Adrenal gland (tissue), 12 donors: Measurements from ENCODE around the gene THAP12. TPM values are rescaled to one million over a fixed set of nuclear protein-coding genes. Genes with fewer than 3 reads are reported as not detected.
A peak's percentile ranks its signal among the peaks of the same experiment; 100 is the strongest.

Experiments
- DNase-seq, 7 donors: peaks; one replicate each; pipeline ENCODE4 v3.0.0-alpha.2; 2019 to 2020
- H3K27ac ChIP-seq, 5 donors: fragments of 200-600 bp; sonication (generic) in 4 of 5; 1 replicate in 3 of 5; 2 replicates in 2 of 5; pipeline versions ENCODE4 v1.5.1 to v1.8.0; 2016 to 2020; ENCODE audit warnings: mild to moderate bottlenecking in 1 of 5
- H3K27me3 ChIP-seq: fragments of 200-600 bp; 2 replicates; pipeline ENCODE4 v1.8.0; 2021
- H3K36me3 ChIP-seq, 2 donors: fragments of 200-600 bp; replicated peaks in 1 of 2; 1 replicate in 1 of 2; 2 replicates in 1 of 2; pipeline versions ENCODE4 v1.5.1 to v1.8.0; 2018 to 2022
- H3K4me1 ChIP-seq, 2 donors: fragments of 200-600 bp; replicated peaks in 1 of 2; 1 replicate in 1 of 2; 2 replicates in 1 of 2; pipeline versions ENCODE4 v1.5.1 to v1.8.0; 2018 to 2021
- H3K4me3 ChIP-seq, 4 donors: fragments of 200-600 bp; sonication (generic) in 3 of 4; one replicate each; pipeline ENCODE4 v1.5.1; 2016 to 2018
- H3K9me3 ChIP-seq, 3 donors: fragments of 200-600 bp; sonication (generic) in 1 of 3; replicated peaks in 1 of 3; 1 replicate in 2 of 3; 2 replicates in 1 of 3; pipeline versions ENCODE4 v1.5.1 to v1.8.0; 2016 to 2021
- POLR2A ChIP-seq, 2 donors: fragments of 450-650 bp; IDR thresholded peaks; one replicate each; pipeline ENCODE4 v1.6.1; 2017; ENCODE audit warnings: antibody characterized with exemption in 2 of 2, mild to moderate bottlenecking in 2 of 2, moderate library complexity in 1 of 2
- WGBS, 4 donors: extraction: QIAGEN DNeasy Blood & Tissue Kit in 2 of 4; methylation state at CpG; one replicate each; pipeline versions ENCODE4 v1.1.5 to v1.1.7; 2013 to 2017; 5-methylcytosine and 5-hydroxymethylcytosine counted together
- intact Hi-C, 2 donors: fragments of 100-400 bp; cut with DNase I; formaldehyde crosslinking; loops; one replicate each; pipeline versions ENCODE4 v1.14.1 to v1.15.0; 2022 to 2023
- polyA plus RNA-seq, 3 donors: library from polyadenylated mRNA; stranded (reverse); fragments of 200-250 nt in 2 of 3; fragments of 350-450 nt in 1 of 3; fragmentation: Illumina TruSeq in 1 of 3; extraction: RNeasy Lipid Tissue Mini Kit (QIAGEN cat#74804) in 1 of 3; gene quantifications; one replicate each; pipeline ENCODE4 v1.2.3, GENCODE V29; 2013 to 2014
- total RNA-seq, 9 donors: library from RNA; depleted of rRNA in 4 of 9; stranded (reverse); fragments of >200 nt in 4 of 9; fragments of 120-200 nt in 1 of 9; fragmentation: NEBNext Ultra II Directional in 1 of 9; extraction: Animal tissue kit (Norgen Biotek cat#: 25700) in 1 of 9; gene quantifications; one replicate each; pipeline versions ENCODE4 v1.1.0 to v1.2.4, GENCODE V29; 2013 to 2023
- TF ChIP-seq, protein P1 (sequence below), 6 experiments: fragments of 450-650 bp in 4 of 6; fragments of 200-600 bp in 2 of 6; sonication (generic) in 1 of 6; IDR thresholded peaks; 1 replicate in 5 of 6; 2 replicates in 1 of 6; pipeline versions ENCODE4 v1.5.1 to v1.8.0; 2016 to 2021; ENCODE audit warnings: antibody characterized with exemption in 6 of 6, mild to moderate bottlenecking in 2 of 6, moderate library complexity in 1 of 6
- donor health status: healthy with polysubstance abuse.
- donor health status: Bipolar disorder and iron deficiency.
- donor health status: DM: yes; HTN: yes; CAD: no.
- donor health status: DM: no; HTN: no; CAD: no.
- donor health status: DM: no; HTN: no; CAD: no.
- donor health status: DM: yes; HTN: yes; CAD: no.

THAP12 gene
- total and polyA plus RNA-seq, 12 donors: 18.9 to 75.4 (median 42.0) TPM

GRCh38 chr11:76329983-76330382 is 50.9 kb downstream of the THAP12 start:
- no peak for DNase-seq
- no peak overlapping the region for H3K4me3 ChIP-seq
- 73 to 91% (median 84%) methylated on average over 3 to 4 of the region's 4 CpGs for WGBS, 4 donors
- no peaks in the 10 kb centered on the region for H3K9me3 ChIP-seq
- TF ChIP-seq, protein P1, sequence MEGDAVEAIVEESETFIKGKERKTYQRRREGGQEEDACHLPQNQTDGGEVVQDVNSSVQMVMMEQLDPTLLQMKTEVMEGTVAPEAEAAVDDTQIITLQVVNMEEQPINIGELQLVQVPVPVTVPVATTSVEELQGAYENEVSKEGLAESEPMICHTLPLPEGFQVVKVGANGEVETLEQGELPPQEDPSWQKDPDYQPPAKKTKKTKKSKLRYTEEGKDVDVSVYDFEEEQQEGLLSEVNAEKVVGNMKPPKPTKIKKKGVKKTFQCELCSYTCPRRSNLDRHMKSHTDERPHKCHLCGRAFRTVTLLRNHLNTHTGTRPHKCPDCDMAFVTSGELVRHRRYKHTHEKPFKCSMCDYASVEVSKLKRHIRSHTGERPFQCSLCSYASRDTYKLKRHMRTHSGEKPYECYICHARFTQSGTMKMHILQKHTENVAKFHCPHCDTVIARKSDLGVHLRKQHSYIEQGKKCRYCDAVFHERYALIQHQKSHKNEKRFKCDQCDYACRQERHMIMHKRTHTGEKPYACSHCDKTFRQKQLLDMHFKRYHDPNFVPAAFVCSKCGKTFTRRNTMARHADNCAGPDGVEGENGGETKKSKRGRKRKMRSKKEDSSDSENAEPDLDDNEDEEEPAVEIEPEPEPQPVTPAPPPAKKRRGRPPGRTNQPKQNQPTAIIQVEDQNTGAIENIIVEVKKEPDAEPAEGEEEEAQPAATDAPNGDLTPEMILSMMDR (IDR thresholded peaks at IDR 0.05): no peak
- no peak for TF ChIP-seq POLR2A (IDR thresholded peaks at IDR 0.05)
- no peaks in the 10 kb centered on the region for H3K4me1 ChIP-seq
- no peaks in the 10 kb centered on the region for H3K36me3 ChIP-seq
- H3K27ac ChIP-seq: no peak overlapping the region
- no peaks in the 10 kb centered on the region for H3K27me3 ChIP-seq
- intact Hi-C loops: loop anchor here in 1 of 2 donors (10.0 kb wide), 1 partner anchor 185 kb away; no protein-coding TSS in a partner anchor

- H3K4me1 ChIP-seq: no peaks in the 10 kb centered on the region
- H3K36me3 ChIP-seq: no peaks in the 10 kb centered on the region
- TF ChIP-seq POLR2A (IDR thresholded peaks at IDR 0.05): no peak
- TF ChIP-seq, protein P1 (IDR thresholded peaks at IDR 0.05): no peak
- H3K27ac ChIP-seq: no peak overlapping the region
- WGBS, 4 donors: 57 to 75% (median 70%) methylated on average over 7 to 8 of the region's 8 CpGs
- H3K9me3 ChIP-seq: no peaks in the 10 kb centered on the region
- H3K27me3 ChIP-seq: no peaks in the 10 kb centered on the region
- DNase-seq: peak in 1 of 7 donors; percentile 46
- no peak overlapping the region for H3K4me3 ChIP-seq
- intact Hi-C loops: loop anchor here in 1 of 2 donors (10.0 kb wide), 1 partner anchor 186 kb away; no protein-coding TSS in a partner anchor
Measured at GRCh38 chr11:76329084-76329648, 51.8 kb downstream of the THAP12 start.

DNA sequence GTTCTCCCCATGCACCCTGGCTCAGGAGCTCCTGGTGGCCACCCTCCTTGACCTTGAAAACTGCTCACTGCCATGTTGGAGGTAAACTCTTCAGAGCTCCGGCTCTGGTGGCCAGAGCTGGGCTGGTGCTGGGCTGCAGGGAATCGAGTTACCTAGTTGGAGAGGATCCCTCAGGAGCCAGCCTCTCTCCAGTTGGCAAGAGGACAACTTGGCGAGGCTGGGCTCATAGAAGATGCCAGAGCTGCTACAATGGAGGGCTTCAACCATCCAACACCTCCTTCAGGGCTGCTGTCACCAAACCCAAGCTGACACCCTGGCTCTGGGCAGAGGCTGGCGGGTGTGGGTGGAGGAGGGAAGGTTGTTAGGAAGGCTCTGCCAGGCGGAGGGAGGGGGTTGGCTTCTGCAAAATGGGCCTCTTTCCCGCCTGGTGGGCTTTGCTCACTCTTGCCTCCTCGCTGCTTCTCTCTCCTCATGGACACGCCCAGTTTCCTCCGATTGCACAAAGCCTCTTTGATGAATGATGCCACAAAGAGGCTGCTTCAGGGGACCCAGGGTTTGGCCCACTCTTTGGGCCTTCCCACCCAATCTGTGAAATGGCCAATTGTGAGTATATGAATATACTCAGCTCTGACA is 53.1 kb downstream of the THAP12 start:
- no peak for DNase-seq
- no peaks in the 10 kb centered on the region for H3K4me1 ChIP-seq
- 84 to 94% (median 92%) methylated on average over 8 to 9 of the region's 9 CpGs for WGBS, 4 donors
- TF ChIP-seq, protein P1 (IDR thresholded peaks at IDR 0.05): no peak
- TF ChIP-seq POLR2A (IDR thresholded peaks at IDR 0.05): no peak
- no peak overlapping the region for H3K27ac ChIP-seq
- no peaks in the 10 kb centered on the region for H3K9me3 ChIP-seq
- H3K27me3 ChIP-seq: no peaks in the 10 kb centered on the region
- intact Hi-C loops: loop anchor here in 1 of 2 donors (10.0 kb wide), 1 partner anchor 187 kb away; no protein-coding TSS in a partner anchor
- H3K36me3 ChIP-seq: no peaks in the 10 kb centered on the region
- no peak overlapping the region for H3K4me3 ChIP-seq

DNA sequence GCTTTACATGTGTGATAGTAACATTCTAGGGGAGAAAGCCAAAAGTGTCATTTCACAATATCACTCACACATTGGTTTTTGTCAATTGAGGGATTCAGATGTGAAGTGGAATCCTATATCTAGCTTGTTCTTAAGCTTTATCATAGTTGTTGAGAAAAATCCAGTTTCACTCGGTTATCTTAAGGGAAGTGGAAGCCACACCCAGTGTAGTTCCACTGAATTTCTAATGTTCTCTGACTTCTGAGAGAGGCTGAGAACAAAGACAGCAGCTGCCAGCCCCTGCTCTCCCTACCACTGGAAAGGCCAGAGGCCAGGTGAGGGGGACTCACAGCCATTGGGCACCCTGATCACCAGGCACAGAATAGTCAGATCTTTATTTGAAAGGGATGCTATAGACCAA is 53.7 kb downstream of the THAP12 start:
- peaks cover 0 to 2% of the 10 kb centered on the region in 2 donors for H3K4me1 ChIP-seq
- intact Hi-C loops: loop anchor here in 1 of 2 donors (10.0 kb wide), 1 partner anchor 188 kb away; no protein-coding TSS in a partner anchor
- WGBS, 4 donors: 44 to 67% (median 62%) methylated on average over 1 of the region's 1 CpG

More for the DNA sequence above, 53.7 kb downstream of the THAP12 start:
- no peak for DNase-seq
- no peaks in the 10 kb centered on the region for H3K27me3 ChIP-seq
- H3K27ac ChIP-seq: no peak overlapping the region
- no peaks in the 10 kb centered on the region for H3K36me3 ChIP-seq
- H3K9me3 ChIP-seq: no peaks in the 10 kb centered on the region
- TF ChIP-seq POLR2A (IDR thresholded peaks at IDR 0.05): no peak
- TF ChIP-seq, protein P1 (IDR thresholded peaks at IDR 0.05): no peak
- H3K4me3 ChIP-seq: no peak overlapping the region
